RWPE2 (cell line): Measurements from ENCODE around the gene PCSK4.

Experiments
- ATAC-seq: fragments of 200-7000 bp; cut with Tn5 transposase; 3 replicates; pipeline ENCODE4 v1.9.1; 2021; ENCODE audit warnings: low read depth
- DNase-seq: peaks from one replicate; pipeline ENCODE4 v3.0.0-alpha.2; 2020; ENCODE audit warnings: low spot score
- H3K27ac ChIP-seq: fragments of 450-650 bp; 2 replicates; pipeline ENCODE4 v1.5.1; 2017; ENCODE audit warnings: mild to moderate bottlenecking; ENCODE audit not compliant: poor library complexity, severe bottlenecking
- H3K27me3 ChIP-seq: fragments of 250-450 bp; sonication (Bioruptor Pico); 2 replicates; pipeline ENCODE4 v1.5.1; 2021; ENCODE audit warnings: mild to moderate bottlenecking, moderate library complexity; ENCODE audit not compliant: insufficient read depth, poor library complexity, severe bottlenecking
- H3K36me3 ChIP-seq: fragments of 250-450 bp; sonication (Bioruptor Pico); 2 replicates; pipeline ENCODE4 v1.5.1; 2020; ENCODE audit warnings: low read depth, mild to moderate bottlenecking, moderate library complexity
- H3K4me1 ChIP-seq: fragments of 250-450 bp; sonication (Bioruptor Pico); 2 replicates; pipeline ENCODE4 v1.5.1; 2021; ENCODE audit warnings: mild to moderate bottlenecking, moderate library complexity; ENCODE audit not compliant: insufficient read depth, poor library complexity, severe bottlenecking
- H3K4me3 ChIP-seq: fragments of 250-450 bp; sonication (Bioruptor Pico); 2 replicates; pipeline ENCODE4 v1.5.1; 2021; ENCODE audit warnings: mild to moderate bottlenecking, moderate library complexity; ENCODE audit not compliant: severe bottlenecking
- H3K9me3 ChIP-seq: fragments of 250-450 bp; sonication (Bioruptor Pico); 2 replicates; pipeline ENCODE4 v1.5.1; 2021; ENCODE audit warnings: mild to moderate bottlenecking, moderate library complexity; ENCODE audit not compliant: severe bottlenecking
- TF ChIP-seq, protein P1 (sequence below): fragments of 450-650 bp; IDR thresholded peaks from one replicate; pipeline ENCODE4 v1.5.1; 2017; ENCODE audit warnings: mild to moderate bottlenecking, moderate library complexity; ENCODE audit not compliant: poor library complexity, severe bottlenecking

Gene PCSK4

DNA sequence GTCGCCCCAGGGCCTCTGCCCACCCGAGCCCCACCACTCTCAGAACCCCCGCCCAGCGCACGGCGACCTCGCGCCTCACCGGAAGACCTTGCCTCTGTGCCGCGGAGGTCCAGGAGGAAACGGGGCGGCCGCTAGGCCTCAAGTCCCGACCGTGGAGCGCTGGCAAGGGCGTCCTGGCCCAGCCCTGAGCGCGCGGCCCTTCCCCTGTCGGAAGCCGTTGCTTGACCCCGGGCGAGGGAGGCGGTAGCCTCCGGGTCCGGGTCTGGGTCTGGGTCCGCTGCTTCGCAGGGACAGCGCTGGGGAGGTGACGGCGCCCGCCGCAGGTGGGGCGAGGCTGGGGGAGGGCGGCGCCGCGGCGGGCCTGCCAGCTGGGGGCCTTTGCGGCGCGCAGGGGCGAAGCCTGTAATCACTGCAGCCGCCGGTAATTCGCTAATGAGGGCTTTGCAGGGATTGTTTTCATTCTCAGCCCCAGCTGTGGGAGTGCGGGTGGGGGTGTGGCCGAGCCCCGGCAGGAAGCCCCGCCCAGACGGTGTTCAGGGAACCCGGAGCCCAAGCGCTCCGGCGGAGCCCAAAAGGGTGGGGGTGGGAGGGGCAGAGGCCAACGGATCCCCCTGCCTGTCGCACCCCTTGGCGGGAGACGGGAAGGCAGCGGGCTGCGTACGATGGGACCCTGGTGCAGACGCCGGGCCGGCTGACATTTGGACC, 19.7 kb downstream of the PCSK4 start:
- Histone ChIP-seq H3K4me3 (peak overlapping the region; percentile 1), H3K36me3 (no peaks in the 10 kb centered on the region), H3K4me1 (peaks cover 5% of the 10 kb centered on the region), H3K27ac (no peak overlapping the region), H3K9me3 (no peaks in the 10 kb centered on the region), H3K27me3 (peaks cover 59% of the 10 kb centered on the region)
- ATAC-seq (peak; percentile 26; the same call in 2 of the 3 replicates), DNase-seq (no peak)
- TF ChIP-seq, protein P1, sequence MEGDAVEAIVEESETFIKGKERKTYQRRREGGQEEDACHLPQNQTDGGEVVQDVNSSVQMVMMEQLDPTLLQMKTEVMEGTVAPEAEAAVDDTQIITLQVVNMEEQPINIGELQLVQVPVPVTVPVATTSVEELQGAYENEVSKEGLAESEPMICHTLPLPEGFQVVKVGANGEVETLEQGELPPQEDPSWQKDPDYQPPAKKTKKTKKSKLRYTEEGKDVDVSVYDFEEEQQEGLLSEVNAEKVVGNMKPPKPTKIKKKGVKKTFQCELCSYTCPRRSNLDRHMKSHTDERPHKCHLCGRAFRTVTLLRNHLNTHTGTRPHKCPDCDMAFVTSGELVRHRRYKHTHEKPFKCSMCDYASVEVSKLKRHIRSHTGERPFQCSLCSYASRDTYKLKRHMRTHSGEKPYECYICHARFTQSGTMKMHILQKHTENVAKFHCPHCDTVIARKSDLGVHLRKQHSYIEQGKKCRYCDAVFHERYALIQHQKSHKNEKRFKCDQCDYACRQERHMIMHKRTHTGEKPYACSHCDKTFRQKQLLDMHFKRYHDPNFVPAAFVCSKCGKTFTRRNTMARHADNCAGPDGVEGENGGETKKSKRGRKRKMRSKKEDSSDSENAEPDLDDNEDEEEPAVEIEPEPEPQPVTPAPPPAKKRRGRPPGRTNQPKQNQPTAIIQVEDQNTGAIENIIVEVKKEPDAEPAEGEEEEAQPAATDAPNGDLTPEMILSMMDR = no peak

DNA sequence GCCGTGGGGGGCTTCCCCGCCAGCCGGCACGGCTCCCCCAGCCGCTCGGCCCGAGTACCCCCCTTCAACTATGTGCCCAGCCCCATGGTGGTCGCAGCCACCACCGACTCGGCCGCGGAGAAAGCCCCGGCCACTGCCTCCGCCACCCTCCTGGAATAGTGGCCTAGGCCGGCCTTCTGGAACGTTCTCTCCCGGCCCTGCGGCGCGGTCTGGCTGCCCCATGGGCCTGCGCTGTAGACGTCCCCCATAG, 20.2 kb downstream of the PCSK4 start:
- TF ChIP-seq, protein P1 = no peak
- peaks cover 5% of the 10 kb centered on the region for H3K4me1 ChIP-seq
- H3K36me3 ChIP-seq = no peaks in the 10 kb centered on the region
- H3K4me3 ChIP-seq = peak overlapping the region; percentile 1
- no peak overlapping the region for H3K27ac ChIP-seq
- H3K9me3 ChIP-seq = no peaks in the 10 kb centered on the region
- peaks cover 64% of the 10 kb centered on the region for H3K27me3 ChIP-seq
- DNase-seq (no peak), ATAC-seq (no peak)

DNA sequence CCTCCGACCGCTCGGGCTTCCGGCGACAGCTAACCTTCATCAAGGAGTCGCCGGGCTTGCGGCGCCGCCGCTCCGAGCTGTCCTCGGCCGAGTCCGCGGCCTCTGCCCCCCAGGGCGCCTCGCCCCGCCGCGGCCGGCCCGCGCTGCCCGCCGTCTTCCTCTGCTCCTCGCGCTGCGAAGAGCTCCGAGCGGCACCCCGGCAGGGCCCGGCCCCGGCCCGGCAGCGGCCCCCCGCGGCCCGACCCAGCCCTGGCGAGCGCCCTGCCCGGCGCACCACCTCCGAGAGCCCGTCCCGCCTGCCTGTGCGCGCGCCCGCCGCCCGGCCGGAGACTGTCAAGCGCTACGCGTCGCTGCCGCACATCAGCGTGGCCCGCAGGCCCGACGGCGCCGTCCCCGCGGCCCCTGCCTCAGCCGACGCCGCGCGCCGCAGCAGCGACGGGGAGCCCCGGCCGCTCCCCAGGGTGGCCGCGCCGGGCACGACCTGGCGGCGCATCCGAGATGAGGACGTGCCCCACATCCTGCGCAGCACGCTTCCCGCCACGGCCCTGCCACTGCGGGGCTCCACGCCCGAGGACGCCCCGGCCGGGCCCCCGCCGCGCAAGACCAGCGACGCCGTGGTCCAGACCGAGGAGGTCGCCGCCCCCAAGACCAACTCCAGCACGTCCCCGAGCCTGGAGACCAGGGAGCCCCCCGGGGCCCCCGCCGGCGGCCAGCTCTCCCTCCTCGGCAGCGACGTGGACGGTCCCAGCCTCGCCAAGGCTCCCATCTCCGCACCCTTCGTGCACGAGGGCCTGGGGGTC, 20.7 kb downstream of the PCSK4 start:
- no peaks in the 10 kb centered on the region for H3K36me3 ChIP-seq
- TF ChIP-seq, protein P1 = peak; percentile 1
- DNase-seq (no peak), ATAC-seq (no peak)
- no peak overlapping the region for H3K27ac ChIP-seq
- H3K4me3 ChIP-seq = peak overlapping the region; percentile 29
- peaks cover 5% of the 10 kb centered on the region for H3K4me1 ChIP-seq
- H3K9me3 ChIP-seq = no peaks in the 10 kb centered on the region
- peaks cover 64% of the 10 kb centered on the region for H3K27me3 ChIP-seq

DNA sequence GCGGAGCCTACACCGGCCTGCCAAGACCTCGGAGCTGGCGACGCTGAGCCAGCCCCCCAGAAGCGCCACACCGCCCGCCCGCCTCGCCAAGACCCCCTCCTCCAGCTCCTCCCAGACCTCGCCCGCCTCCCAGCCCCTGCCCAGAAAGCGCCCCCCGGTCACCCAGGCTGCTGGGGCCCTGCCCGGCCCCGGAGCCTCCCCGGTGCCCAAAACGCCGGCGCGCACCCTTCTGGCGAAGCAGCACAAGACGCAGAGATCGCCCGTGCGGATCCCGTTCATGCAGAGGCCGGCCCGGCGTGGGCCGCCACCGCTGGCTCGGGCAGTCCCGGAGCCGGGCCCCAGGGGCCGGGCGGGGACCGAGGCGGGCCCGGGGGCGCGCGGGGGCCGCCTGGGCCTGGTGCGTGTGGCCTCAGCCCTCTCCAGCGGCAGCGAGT, 21.3 kb downstream of the PCSK4 start:
- Histone ChIP-seq H3K36me3 (no peaks in the 10 kb centered on the region), H3K4me3 (peak overlapping the region; percentile 29), H3K9me3 (no peaks in the 10 kb centered on the region), H3K27ac (no peak overlapping the region), H3K4me1 (peaks cover 5% of the 10 kb centered on the region), H3K27me3 (peaks cover 64% of the 10 kb centered on the region)
- TF ChIP-seq, protein P1 = peak; percentile 28
- ATAC-seq = no peak
- DNase-seq = no peak
